SK-N-SH (cell line): ENCODE measurements around the gene HDAC11. TPM values are rescaled to one million over a fixed set of nuclear protein-coding genes. Genes with fewer than 3 reads are reported as not detected.
"Not testable (repeated sequence)": the region's sequence is repeated elsewhere in the genome, so short reads cannot be mapped to it uniquely, and the experiment has no call there.

Experiments
- CTCF ChIA-PET: fragments of 300-600, 350-600 bp; formaldehyde crosslinking; extraction: SDS; loops from one replicate; lab custom pipeline; 2021; lab: Yijun Ruan, JAX
- POLR2A ChIA-PET: fragments of 350-600 bp; sonication (Branson Sonifier 250); formaldehyde crosslinking; extraction: SDS; loops from one replicate; lab custom pipeline; 2020; ENCODE audit warnings: antibody characterized with exemption, inconsistent platforms; lab: Yijun Ruan, JAX
- DNase-seq: peaks from one replicate; pipeline ENCODE4 v3.0.0; 2012
- H2AFZ ChIP-seq: fragments of 200-600 bp; sonication (generic); 2 replicates; pipeline ENCODE4 v1.8.1; 2016; ENCODE audit warnings: antibody characterized with exemption, mild to moderate bottlenecking, low read depth
- H3F3A ChIP-seq: fragments of 200-600 bp; sonication (generic); replicated peaks from 2 replicates; pipeline ENCODE3; 2016; ENCODE audit warnings: antibody characterized with exemption, mild to moderate bottlenecking; ENCODE audit not compliant: insufficient read depth
- H3K27ac ChIP-seq, 2 experiments: fragments of 200-500 bp in 1 of 2; fragments of 200-600 bp in 1 of 2; sonication (Bioruptor generic) in 1 of 2; sonication (generic), shearing (Covaris generic) in 1 of 2; 2 replicates each; pipeline versions ENCODE4 v1.5.1 to v1.6.1; 2014 to 2016; ENCODE audit warnings: low read depth in 2 of 2, inconsistent platforms in 1 of 2, low read length in 1 of 2, mild to moderate bottlenecking in 1 of 2, mixed read lengths in 1 of 2
- H3K27me3 ChIP-seq: fragments of 200-600 bp; sonication (generic), shearing (Covaris generic); 2 replicates; pipeline ENCODE4 v1.6.1; 2016; ENCODE audit warnings: mixed run types; ENCODE audit not compliant: insufficient read depth
- H3K36me3 ChIP-seq, 2 experiments: fragments of 200-500 bp in 1 of 2; fragments of 200-600 bp in 1 of 2; sonication (Bioruptor generic) in 1 of 2; sonication (generic) in 1 of 2; replicated peaks in 1 of 2; 2 replicates each; pipeline versions ENCODE3 to v1.5.1; 2014 to 2016; ENCODE audit warnings: low read length in 1 of 2, mild to moderate bottlenecking in 1 of 2; ENCODE audit not compliant: insufficient read depth in 2 of 2, control insufficient read depth in 1 of 2
- H3K4me1 ChIP-seq, 2 experiments: fragments of 200-500 bp in 1 of 2; fragments of 200-600 bp in 1 of 2; sonication (Bioruptor generic) in 1 of 2; sonication (generic), shearing (Covaris generic) in 1 of 2; 2 replicates each; pipeline versions ENCODE4 v1.5.1 to v1.6.1; 2014 to 2016; ENCODE audit warnings: low read depth in 1 of 2, low read length in 1 of 2, mixed run types in 1 of 2; ENCODE audit not compliant: insufficient read depth in 2 of 2, control insufficient read depth in 1 of 2
- H3K4me2 ChIP-seq: fragments of 200-600 bp; sonication (generic), shearing (Covaris generic); 2 replicates; pipeline ENCODE4 v1.6.1; 2017; ENCODE audit warnings: mixed run types
- H3K4me3 ChIP-seq, 2 experiments: fragments of 200-500 bp in 1 of 2; fragments of 200-600 bp in 1 of 2; sonication (Bioruptor generic) in 1 of 2; sonication (generic), shearing (Covaris generic) in 1 of 2; 2 replicates each; pipeline versions ENCODE4 v1.5.1 to v1.8.1; 2014 to 2016; ENCODE audit warnings: low read depth in 2 of 2, inconsistent platforms in 1 of 2, low read length in 1 of 2, mild to moderate bottlenecking in 1 of 2, mixed read lengths in 1 of 2, moderate library complexity in 1 of 2
- H3K79me2 ChIP-seq: fragments of 200-600 bp; sonication (generic); 2 replicates; pipeline ENCODE4 v1.8.1; 2017; ENCODE audit warnings: mild to moderate bottlenecking; ENCODE audit not compliant: insufficient read depth
- H3K9ac ChIP-seq: fragments of 200-600 bp; sonication (generic); 2 replicates; pipeline ENCODE4 v1.6.1; 2017; ENCODE audit warnings: mixed run types
- H3K9me2 ChIP-seq: fragments of 200-600 bp; sonication (generic); 2 replicates; pipeline ENCODE4 v1.6.1; 2017; ENCODE audit warnings: mixed run types
- H3K9me3 ChIP-seq: fragments of 200-600 bp; sonication (generic); 2 replicates; pipeline ENCODE4 v1.6.1; 2017; ENCODE audit warnings: mixed run types, mild to moderate bottlenecking, moderate library complexity
- H4K20me1 ChIP-seq: fragments of 200-600 bp; sonication (generic); 2 replicates; pipeline ENCODE4 v1.6.1; 2017; ENCODE audit warnings: mild to moderate bottlenecking, mixed run types; ENCODE audit not compliant: insufficient read depth
- CHD2 ChIP-seq: fragments of 150-350 bp; IDR thresholded peaks from 2 replicates; pipeline ENCODE4 v1.6.1; 2018; ENCODE audit warnings: low read length; ENCODE audit not compliant: partially characterized antibody
- EP300 ChIP-seq, 2 experiments: IDR thresholded peaks; 2 replicates each; pipeline versions ENCODE4 v1.4.0 to v1.6.1; 2012; ENCODE audit warnings: borderline replicate concordance in 1 of 2, low read depth in 1 of 2, low read length in 1 of 2
- EZH2phosphoT487 ChIP-seq: fragments of 200-600 bp; sonication (generic); IDR thresholded peaks from 2 replicates; pipeline ENCODE4 v1.6.1; 2017; ENCODE audit warnings: low read depth, mixed run types, mild to moderate bottlenecking, antibody characterized with exemption, moderate library complexity, borderline replicate concordance
- FOXM1 ChIP-seq: IDR thresholded peaks from 2 replicates; pipeline ENCODE4 v1.4.0; 2012; ENCODE audit warnings: low read depth, mild to moderate bottlenecking
- IRF3 ChIP-seq: fragments of 150-350 bp; IDR thresholded peaks from 2 replicates; pipeline ENCODE4 v1.6.1; 2016; ENCODE audit warnings: mild to moderate bottlenecking, low read depth, low read length
- MXI1 ChIP-seq: IDR thresholded peaks from 2 replicates; pipeline ENCODE4 v1.6.1; 2012; ENCODE audit warnings: mild to moderate bottlenecking, low read depth, low read length, improper control_type of control experiment
- NRF1 ChIP-seq: IDR thresholded peaks from 2 replicates; pipeline ENCODE4 v1.6.1; 2012; ENCODE audit warnings: low read depth, mild to moderate bottlenecking, low read length
- PBX3 ChIP-seq: IDR thresholded peaks from 2 replicates; pipeline ENCODE4; 2012
- POLR2AphosphoS5 ChIP-seq: IDR thresholded peaks from 2 replicates; pipeline ENCODE4 v1.6.1; 2012; ENCODE audit warnings: low read depth, low read length
- RCOR1 ChIP-seq: fragments of 150-350 bp; IDR thresholded peaks from 2 replicates; pipeline ENCODE4 v1.6.1; 2017; ENCODE audit warnings: antibody characterized with exemption, low read length
- SIN3A ChIP-seq: IDR thresholded peaks from 2 replicates; pipeline ENCODE4 v1.6.1; 2012; ENCODE audit warnings: low read depth, mild to moderate bottlenecking, low read length, moderate library complexity, borderline replicate concordance
- WGBS: methylation state at CpG from one replicate; pipeline ENCODE4 v1.1.6; 2017; ENCODE audit warnings: low lambda C conversion rate; 5-methylcytosine and 5-hydroxymethylcytosine counted together
- polyA plus RNA-seq, 3 experiments: library from polyadenylated mRNA; depleted of rRNA; stranded (reverse); fragments of >200 nt; gene quantifications; 2 replicates each; pipeline ENCODE4 v1.2.3, GENCODE V29; 2012

Gene HDAC11, protein sequence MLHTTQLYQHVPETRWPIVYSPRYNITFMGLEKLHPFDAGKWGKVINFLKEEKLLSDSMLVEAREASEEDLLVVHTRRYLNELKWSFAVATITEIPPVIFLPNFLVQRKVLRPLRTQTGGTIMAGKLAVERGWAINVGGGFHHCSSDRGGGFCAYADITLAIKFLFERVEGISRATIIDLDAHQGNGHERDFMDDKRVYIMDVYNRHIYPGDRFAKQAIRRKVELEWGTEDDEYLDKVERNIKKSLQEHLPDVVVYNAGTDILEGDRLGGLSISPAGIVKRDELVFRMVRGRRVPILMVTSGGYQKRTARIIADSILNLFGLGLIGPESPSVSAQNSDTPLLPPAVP
- polyA plus RNA-seq (2012; rRNA removed) = 13.9 and 17.5 TPM in 2 replicates
- 7.3 and 11.6 TPM in 2 replicates for polyA plus RNA-seq (2012; cell fraction: cytosol; rRNA removed)
- polyA plus RNA-seq (2012; cell fraction: nucleus; rRNA removed) = 12.8 and 15.7 TPM in 2 replicates

DNA sequence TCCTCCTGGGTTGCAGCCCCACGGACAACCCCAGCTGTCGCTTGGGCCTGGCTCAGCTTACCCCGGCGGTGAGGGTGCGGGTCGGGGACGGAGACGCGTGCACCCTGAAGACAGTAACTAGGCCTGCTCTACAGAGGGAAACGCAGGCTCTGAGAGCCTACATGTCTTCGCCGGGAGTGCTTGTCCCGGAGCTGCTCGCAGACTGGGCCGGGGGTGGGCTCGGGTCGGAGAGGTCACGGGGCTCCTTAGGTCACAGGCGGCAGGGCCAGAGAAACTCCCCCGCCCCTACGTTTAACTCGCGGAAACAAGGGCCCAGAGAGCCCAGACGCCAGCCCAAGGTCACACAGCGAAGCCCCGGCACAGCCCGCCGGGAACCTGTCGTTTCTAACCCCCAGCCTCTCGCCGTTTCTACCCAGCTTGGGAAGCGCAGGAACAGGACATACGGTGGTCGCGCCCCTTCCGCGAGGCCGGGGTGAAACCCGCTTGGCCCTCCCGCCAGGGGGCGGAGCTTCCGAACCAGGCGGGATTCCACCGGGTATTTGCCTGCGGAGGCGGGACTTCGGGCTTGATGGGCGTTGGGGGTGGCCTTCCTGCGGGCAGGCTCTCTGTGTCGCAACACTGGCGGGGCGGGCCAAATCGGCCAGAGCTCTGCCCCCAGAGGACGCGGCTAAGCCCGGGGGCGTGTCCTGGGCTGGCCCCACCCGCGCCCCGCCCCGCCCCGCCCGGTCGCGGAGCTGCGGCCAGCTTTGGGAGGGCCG, at the start of gene HDAC11:
HDAC11 (plus strand) TSS at position 725 of the 758 bp plus-strand sequence. CDS start 42 bp downstream, outside the sequence.
- Histone ChIP-seq H3K4me2 (peak within 1 kb of the TSS; percentile 97), H3F3A (peaks cover 3% of the 10 kb centered on the region), H3K27me3 (no peaks in the 10 kb centered on the region), H4K20me1 (no peaks in the 10 kb centered on the region), H3K9me2 (no peaks in the 10 kb centered on the region), H3K27ac (peak within 1 kb of the TSS; percentile 58 to 66; a peak in 2 of 4 replicates), H3K9me3 (no peaks in the 10 kb centered on the region), H3K4me1 (peaks cover 9 to 28% of the 10 kb centered on the region in 2 experiments; a peak in 1 of 4 replicates), H3K9ac (peak within 1 kb of the TSS; percentile 79), H3K4me3 (peak within 1 kb of the TSS; percentile 68 to 87), H3K36me3 (no peaks in the 10 kb centered on the region), H2AFZ (peak within 1 kb of the TSS; percentile 93), H3K79me2 (no peaks in the 10 kb centered on the region)
- ChIA-PET POLR2A (interaction anchor here (0.9 kb wide), 1 partner anchor 28 kb away, joined by 3 read pairs; no protein-coding TSS in a partner anchor), CTCF (interaction anchor here (0.7 to 11.1 kb wide), 5 partner anchors 16 to 170 kb away, joined by 3 to 109 read pairs (median 9); no protein-coding TSS in a partner anchor)
- 9% methylated on average over 17 of the region's 67 CpGs for WGBS
- no peak; the same call in 1 of the 2 replicates for TF ChIP-seq RCOR1
- TF ChIP-seq SIN3A = peak; percentile 21; the same call in 1 of the 2 replicates
- TF ChIP-seq CHD2 = peak; percentile 44
- TF ChIP-seq FOXM1 = no peak
- TF ChIP-seq PBX3 = peak; percentile 98
- no peak for TF ChIP-seq NRF1
- TF ChIP-seq MXI1 = no peak
- TF ChIP-seq IRF3 = peak; percentile 34; the same call in 1 of the 2 replicates
- TF ChIP-seq EP300 (IDR thresholded peaks at IDR 0.05; ENCODE audit: borderline replicate concordance in 1 of 2, low read depth in 1 of 2, low read length in 1 of 2) = no peak
- peak; percentile 64 for TF ChIP-seq POLR2AphosphoS5
- no peak for TF ChIP-seq EZH2phosphoT487
- DNase-seq = peak; percentile 100

DNA sequence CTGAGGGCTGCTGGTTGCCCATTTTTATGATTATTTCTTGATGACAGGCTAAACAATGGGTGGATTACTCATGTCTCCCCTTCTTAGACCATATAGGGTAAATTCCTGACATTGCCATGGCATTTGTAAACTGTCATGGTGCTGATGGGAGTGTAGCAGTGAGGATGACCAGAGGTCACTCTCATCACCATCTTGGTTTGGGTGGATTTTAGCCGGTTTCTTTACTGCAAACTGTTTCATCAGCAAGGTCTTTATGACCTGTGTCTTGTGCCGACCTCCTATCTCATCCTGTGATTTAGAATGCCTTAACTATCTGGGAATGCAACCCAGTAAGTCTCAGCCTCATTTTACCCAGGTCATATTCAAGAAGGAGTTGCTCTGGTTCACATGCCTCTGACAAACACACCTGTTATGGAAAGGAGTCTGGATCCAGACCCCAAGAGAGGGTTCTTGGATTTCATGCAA, 49.7 kb upstream of the HDAC11 start:
- H3K79me2 ChIP-seq, DNase-seq, H3K9me2 ChIP-seq, H4K20me1 ChIP-seq, H3F3A ChIP-seq, H2AFZ ChIP-seq, H3K27me3 ChIP-seq, H3K4me1 ChIP-seq, H3K36me3 ChIP-seq, H3K27ac ChIP-seq, POLR2A ChIA-PET, H3K4me2 ChIP-seq, H3K9me3 ChIP-seq, H3K9ac ChIP-seq, H3K4me3 ChIP-seq: not testable (repeated sequence)
- 51% methylated on average over 2 of the region's 2 CpGs for WGBS
- CTCF ChIA-PET = interaction anchor here (1.2 kb wide), 1 partner anchor 22 kb away, joined by 6 read pairs; no protein-coding TSS in a partner anchor
